MG63 (cell line): ENCODE measurements around the gene DDAH2. TPM values are rescaled to one million over a fixed set of nuclear protein-coding genes. Genes with fewer than 3 reads are reported as not detected.

Experiments
- DNase-seq: peaks from one replicate; pipeline ENCODE4 v3.0.0-alpha.2; 2020
- H3K27me3 ChIP-seq: fragments of 250-450 bp; sonication (Bioruptor Pico); 2 replicates; pipeline ENCODE4 v1.5.1; 2020; ENCODE audit warnings: mild to moderate bottlenecking, moderate library complexity
- H3K36me3 ChIP-seq: fragments of 250-450 bp; sonication (Bioruptor Pico); 2 replicates; pipeline ENCODE4 v1.5.1; 2020; ENCODE audit warnings: mild to moderate bottlenecking, moderate library complexity
- H3K4me3 ChIP-seq: fragments of 250-450 bp; sonication (Bioruptor Pico); 2 replicates; pipeline ENCODE4 v1.5.1; 2020; ENCODE audit warnings: mild to moderate bottlenecking, moderate library complexity
- H3K9me3 ChIP-seq: fragments of 250-450 bp; sonication (Bioruptor Pico); 2 replicates; pipeline ENCODE4 v1.5.1; 2020; ENCODE audit warnings: mild to moderate bottlenecking, moderate library complexity
- total RNA-seq: library from RNA; depleted of rRNA; stranded (reverse); fragments of >200 nt; shearing (Covaris generic); gene quantifications from 2 replicates; pipeline ENCODE4 v1.2.3, GENCODE V29; 2014; ENCODE audit warnings: low replicate concordance; rRNA removed

Gene DDAH2, protein sequence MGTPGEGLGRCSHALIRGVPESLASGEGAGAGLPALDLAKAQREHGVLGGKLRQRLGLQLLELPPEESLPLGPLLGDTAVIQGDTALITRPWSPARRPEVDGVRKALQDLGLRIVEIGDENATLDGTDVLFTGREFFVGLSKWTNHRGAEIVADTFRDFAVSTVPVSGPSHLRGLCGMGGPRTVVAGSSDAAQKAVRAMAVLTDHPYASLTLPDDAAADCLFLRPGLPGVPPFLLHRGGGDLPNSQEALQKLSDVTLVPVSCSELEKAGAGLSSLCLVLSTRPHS
- 24.6 and 31.9 TPM in 2 replicates for total RNA-seq

DNA sequence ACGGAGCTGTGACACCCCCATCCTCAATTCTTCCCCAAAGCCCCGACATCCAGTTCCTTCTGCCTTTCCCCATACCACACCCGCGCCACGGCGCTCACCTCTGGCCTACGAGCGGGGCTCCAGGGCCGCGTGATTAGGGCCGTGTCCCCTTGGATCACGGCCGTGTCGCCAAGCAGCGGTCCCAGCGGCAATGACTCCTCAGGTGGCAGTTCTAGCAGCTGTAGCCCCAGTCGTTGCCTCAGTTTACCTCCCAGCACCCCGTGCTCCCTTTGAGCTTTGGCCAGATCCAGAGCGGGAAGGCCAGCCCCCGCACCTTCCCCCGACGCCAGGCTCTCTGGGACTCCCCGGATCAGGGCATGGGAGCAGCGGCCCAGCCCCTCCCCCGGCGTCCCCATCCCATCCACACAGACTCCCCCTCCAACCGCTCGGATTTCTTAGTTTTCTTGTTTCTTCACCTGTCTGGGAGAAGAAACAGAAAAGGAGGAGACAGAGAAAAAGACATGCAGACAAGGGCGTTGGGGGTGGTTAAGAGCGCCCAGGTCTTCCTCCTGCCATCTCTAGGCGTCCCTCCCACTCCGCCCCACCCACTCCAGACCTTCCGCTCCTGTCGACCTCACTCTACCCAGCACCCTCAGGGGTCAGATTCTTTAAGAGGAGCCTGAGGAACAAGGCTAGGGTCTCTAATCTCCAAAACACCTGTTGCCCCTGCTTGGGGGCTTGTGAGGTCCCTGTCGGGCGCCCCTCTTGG lies at the start of gene DDAH2:
Gene DDAH2 (minus strand): TSS at position 533 of the 748 bp plus-strand sequence. CDS start 138 bp downstream, at position 395.
- Histone ChIP-seq H3K36me3 (peaks cover 31% of the 10 kb centered on the region), H3K4me3 (peak within 1 kb of the TSS; percentile 66)
- no peak for DNase-seq

DNA sequence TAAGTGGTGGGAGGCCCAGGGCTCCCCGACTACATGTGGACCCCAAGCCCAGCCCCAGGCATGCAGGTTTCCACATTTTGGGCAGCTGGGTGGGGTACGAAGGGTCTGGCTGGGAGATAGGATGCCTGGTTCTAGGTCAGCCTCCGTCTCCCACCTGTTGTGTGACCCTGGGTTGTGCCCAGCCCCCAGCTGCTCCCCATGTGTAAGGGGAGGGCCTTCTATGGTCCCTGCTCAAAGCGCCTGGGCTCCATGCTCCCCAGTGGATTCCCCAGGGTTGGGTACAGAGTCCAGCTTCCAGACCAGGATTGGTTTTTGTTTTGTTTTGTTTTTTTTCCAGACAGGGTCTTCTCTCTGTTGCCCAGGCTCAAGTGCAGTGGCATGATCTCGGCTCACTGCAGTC lies 49.1 kb upstream of the DDAH2 start:
- H3K9me3 ChIP-seq, result no peaks in the 10 kb centered on the region
- no peaks in the 10 kb centered on the region for H3K27me3 ChIP-seq
- peaks cover 3% of the 10 kb centered on the region; the same call in 1 of the 2 replicates for H3K36me3 ChIP-seq
- no peak for DNase-seq
- no peak overlapping the region for H3K4me3 ChIP-seq

More for the DNA sequence above, at the start of gene DDAH2:
- no peaks in the 10 kb centered on the region for H3K27me3 ChIP-seq
- no peaks in the 10 kb centered on the region for H3K9me3 ChIP-seq

DNA sequence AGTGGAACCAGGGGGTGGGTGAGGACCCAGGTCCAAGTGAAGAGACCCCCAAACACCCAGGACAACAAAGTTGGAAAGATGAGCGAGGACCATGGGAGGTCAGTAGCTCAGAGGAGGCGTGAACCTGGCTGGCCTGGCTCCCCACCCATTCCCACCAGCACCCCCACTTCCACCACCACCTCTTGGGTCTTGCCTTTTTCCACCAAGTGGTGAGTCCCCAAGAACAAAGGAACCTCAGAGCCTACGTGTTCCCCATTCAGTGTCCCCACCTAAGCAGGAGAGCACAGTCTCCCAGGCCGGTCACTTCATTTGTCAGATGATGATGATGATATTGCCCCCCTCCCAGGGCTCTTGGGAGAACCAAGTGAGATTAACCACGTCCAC lies 48.6 kb upstream of the DDAH2 start:
- Histone ChIP-seq H3K27me3 (no peaks in the 10 kb centered on the region), H3K36me3 (peaks cover 3% of the 10 kb centered on the region; the same call in 1 of the 2 replicates), H3K9me3 (no peaks in the 10 kb centered on the region), H3K4me3 (no peak overlapping the region)
- DNase-seq, result no peak

DNA sequence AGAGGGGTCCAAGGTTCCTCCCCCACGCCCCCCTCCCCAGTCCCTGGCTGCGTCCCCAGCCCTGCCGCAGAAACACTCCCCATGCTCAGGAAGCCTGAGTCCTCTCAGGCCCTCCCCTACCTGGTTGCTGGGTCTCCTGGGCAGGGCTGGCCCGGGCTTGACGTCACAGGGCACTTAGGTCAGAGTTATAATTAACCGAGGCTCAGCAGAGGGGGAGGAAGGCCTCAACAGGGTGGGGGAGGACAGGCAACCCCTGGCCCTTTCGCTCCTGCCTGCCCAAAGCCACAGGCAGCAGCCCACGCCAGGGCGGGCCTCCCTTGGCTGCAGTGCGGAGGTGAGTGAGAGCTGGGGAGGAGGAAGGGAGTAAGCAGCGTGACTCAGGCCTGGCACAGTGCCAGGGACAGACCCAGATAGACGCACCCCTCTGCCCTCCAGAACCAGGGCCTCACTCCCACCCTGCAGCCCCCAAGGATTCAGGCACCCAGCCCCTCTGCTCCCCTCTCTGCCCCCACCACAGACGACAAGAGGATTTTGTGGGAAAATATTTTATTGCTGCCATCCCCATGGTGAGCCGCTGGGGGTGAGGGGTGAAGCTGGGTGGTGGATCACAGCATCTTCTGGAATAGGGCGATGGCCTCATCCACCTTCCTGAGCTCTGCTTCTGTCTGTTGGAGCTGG lies 48.0 kb upstream of the DDAH2 start, which contains the start of gene VWA7:
Gene VWA7 (minus strand): TSS at position 340 of the 678 bp plus-strand sequence. CDS start 549 bp downstream, outside the sequence.
- DNase-seq, result peak; percentile 82
- Histone ChIP-seq H3K27me3 (no peaks in the 10 kb centered on the region), H3K4me3 (no peak within 1 kb of the TSS), H3K9me3 (no peaks in the 10 kb centered on the region), H3K36me3 (peaks cover 3% of the 10 kb centered on the region; the same call in 1 of the 2 replicates)

DNA sequence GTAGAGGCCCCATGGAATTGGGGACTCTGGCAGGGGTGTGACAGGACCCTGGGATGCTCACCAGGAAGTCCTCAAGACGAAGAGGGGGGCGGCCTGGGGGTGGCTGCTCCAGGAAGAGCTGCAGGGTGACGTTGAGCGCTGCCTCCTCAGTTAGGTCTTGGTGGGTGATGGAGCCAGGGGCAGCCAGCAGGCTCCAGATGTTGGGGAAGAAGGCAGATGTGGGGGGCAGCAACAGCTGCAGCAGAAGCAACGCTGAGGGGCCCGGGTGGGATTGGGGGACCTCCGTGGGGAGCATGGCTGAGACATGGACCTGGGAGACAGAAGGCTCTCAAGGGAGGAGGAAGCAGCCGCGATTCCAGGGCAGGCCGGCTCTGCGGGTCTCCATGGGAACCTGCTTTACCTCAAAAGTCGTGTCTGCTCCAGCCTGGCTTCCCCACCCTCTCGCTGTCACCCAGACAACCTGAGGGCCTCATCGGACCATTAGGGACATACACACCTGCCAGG lies 47.4 kb upstream of the DDAH2 start:
- Histone ChIP-seq H3K27me3 (no peaks in the 10 kb centered on the region), H3K36me3 (peaks cover 3% of the 10 kb centered on the region; the same call in 1 of the 2 replicates), H3K9me3 (no peaks in the 10 kb centered on the region), H3K4me3 (no peak overlapping the region)
- DNase-seq, result no peak

DNA sequence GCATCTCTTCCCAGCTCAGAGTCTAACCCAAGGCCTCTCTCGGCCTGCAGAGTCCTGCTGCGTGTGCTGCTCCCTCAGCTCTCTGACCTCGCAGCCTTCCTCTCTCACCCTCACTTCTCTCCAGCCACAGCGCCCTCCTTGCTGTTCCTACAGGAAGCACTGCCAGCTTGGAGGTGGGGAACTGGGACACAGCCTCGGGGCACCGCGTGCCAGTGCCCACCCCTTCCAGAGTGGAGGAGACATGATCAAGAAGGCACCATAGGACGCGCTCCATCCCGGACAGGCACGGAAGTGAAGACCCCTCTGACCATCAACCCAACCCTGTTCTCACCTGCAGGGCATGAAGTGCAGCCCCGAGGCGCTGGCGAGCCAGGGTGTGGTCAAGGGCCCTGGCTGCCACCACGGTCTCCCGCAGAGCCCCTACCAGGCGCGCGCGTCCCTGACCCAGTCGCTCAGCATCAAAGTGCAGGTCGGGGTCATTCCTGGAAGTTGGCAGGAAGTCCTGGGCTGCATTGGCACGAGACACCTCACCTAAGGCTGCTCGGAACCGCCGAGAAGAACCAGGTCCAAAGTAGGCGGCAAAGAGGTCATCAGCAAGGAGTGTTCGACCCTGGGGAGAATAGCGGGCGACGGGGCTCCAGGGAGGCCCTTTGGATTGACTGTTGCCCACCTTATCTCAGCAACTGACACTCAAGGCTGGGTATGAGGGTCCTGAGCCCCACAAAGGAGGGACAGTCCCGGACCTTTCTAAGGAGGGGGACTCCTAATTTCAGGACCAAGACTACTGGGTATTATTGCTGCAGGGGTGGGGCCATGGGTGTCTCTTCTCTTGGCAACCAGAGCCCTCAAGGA lies 46.8 kb upstream of the DDAH2 start:
- Histone ChIP-seq H3K9me3 (no peaks in the 10 kb centered on the region), H3K36me3 (peaks cover 3% of the 10 kb centered on the region; the same call in 1 of the 2 replicates), H3K27me3 (no peaks in the 10 kb centered on the region), H3K4me3 (no peak overlapping the region)
- DNase-seq, result no peak

DNA sequence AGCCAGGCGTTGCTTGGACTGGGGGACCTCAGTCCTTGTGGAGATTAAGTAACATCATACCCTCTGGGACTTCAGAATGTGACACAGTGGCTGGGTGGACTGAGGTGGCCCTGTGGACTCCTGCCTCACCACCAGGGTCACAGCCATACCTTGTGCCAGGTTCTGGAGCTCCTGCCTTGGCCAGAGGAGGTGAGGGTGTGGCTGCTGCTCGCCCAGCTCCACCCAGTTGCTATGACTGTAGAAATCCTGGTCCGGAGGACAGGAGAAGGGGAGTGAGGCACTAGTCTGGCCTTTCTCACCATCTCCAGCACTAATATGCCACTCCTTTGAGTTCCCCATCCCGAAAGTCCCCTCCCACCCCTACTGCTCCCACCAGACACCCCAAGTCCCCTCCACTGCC lies 46.1 kb upstream of the DDAH2 start:
- H3K36me3 ChIP-seq, result peaks cover under 1% of the 10 kb centered on the region; the same call in 1 of the 2 replicates
- no peaks in the 10 kb centered on the region for H3K9me3 ChIP-seq
- no peaks in the 10 kb centered on the region for H3K27me3 ChIP-seq
- no peak for DNase-seq
- H3K4me3 ChIP-seq, result no peak overlapping the region

DNA sequence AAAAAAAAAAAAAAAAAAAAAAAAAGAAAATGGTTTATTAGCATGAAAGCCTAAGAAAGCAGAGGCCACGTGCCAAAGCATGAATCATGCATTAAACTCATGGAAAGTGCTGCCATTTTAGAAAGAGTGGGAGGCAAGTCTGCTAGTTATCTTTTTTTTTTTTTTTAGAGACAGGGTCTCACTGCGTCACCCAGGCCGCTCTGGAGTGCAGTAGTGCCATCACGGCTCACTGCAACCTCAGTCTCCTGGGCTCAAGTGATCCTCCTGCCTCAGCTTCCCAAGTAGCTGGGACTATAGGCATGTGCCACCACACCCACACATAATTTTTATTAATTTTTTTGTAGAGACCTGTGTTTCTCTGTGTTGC lies 42.9 kb upstream of the DDAH2 start:
- no peaks in the 10 kb centered on the region for H3K36me3 ChIP-seq
- no peaks in the 10 kb centered on the region for H3K9me3 ChIP-seq
- no peaks in the 10 kb centered on the region for H3K27me3 ChIP-seq
- DNase-seq, result peak; percentile 23
- H3K4me3 ChIP-seq, result no peak overlapping the region

DNA sequence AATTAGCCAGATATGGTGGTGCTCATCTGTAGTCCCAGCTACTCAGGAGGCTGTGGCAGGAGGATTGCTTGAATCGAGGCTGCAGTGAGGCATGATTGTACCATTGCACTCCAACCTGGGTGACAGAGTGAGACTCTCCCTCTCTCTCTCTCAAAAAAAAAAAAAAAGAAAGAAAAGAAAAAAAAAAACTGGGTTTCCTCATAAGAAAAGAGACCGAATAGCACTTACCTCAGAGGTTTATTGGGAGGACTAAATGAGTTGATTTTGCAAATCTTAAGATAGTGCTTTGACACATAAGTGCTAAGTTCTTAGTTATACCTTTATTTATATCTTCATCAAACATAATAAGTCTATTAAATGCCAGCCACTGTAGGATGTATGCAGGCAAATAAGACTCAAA lies 41.8 kb upstream of the DDAH2 start:
- DNase-seq, result no peak
- no peaks in the 10 kb centered on the region for H3K36me3 ChIP-seq
- no peaks in the 10 kb centered on the region for H3K9me3 ChIP-seq
- H3K27me3 ChIP-seq, result no peaks in the 10 kb centered on the region
- H3K4me3 ChIP-seq, result no peak overlapping the region

DNA sequence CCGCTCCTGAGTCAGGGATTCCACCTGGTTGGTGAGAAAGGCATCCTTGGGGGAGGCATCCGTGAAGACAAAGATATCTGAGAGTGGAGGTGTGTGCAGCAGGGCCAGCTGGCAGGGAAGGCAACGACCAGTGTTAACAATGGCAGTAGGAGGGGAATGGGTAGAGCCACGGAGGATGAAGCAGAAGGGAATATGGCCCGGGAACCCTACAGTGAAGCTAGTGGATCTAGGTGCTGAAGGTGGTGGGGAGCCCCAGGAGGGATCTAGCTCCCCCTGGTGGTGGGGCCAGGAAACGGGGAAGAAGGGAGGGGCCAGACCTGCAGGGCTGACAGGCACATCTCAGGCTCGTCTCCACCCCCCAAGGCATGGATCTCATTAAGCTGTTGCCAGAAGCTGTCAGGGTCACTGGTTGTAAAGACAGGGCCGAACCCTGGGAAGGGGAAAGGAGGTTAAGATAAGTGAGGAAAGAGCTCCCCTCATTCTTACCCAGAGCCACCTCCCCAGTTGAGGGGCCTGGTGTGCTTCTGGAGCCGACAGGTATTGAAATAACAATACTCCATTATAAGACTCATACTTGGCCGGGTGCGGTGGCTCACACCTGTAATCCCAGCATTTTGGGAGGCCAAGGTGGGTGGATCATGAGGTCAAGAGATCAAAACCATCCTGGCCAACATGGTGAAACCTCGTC lies 40.7 kb upstream of the DDAH2 start:
- Histone ChIP-seq H3K4me3 (no peak overlapping the region), H3K36me3 (no peaks in the 10 kb centered on the region), H3K9me3 (no peaks in the 10 kb centered on the region), H3K27me3 (no peaks in the 10 kb centered on the region)
- DNase-seq, result peak; percentile 47

DNA sequence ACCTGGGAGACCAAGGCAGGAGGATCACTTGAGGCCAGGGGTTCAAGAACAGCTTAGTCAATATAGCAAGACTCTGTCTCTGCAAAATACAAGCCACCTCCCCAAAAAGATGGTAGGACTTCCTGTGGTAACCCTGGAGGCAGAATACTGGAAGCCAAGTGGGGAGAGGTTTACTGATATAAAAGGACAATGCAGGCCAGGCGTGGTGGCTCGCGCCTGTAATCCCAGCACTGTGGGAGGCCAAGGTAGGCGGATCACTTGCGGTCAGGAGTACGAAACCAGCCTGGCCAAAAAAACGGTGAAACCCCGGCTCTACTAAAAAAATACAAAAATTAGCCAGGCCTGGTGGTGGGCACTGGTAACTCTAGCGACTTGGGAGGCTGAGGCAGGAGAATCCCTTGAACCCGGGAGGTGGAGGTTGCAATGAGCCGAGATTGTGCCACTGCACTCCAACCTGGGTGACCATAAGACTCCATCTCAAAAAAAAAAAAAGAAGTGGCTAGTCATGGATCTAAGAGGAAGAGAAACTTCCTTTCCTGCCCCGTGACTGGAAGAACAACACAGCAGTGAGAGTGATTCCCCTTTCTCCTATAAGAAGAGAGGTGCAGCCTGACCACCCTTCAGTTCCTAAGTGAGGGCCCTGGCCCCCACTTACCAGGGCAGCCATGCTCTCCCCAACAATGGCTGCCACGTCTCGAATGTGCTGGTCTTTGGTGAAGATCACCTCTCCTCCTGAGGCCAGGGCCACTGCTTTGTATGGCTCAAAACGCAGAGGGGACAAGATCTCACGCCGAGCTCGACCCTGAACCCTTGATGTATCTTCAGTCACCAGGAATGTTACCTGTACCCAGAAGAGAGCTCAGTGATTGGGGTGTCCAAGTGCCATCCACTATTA lies 39.5 kb upstream of the DDAH2 start:
- Histone ChIP-seq H3K9me3 (no peaks in the 10 kb centered on the region), H3K27me3 (no peaks in the 10 kb centered on the region), H3K36me3 (no peaks in the 10 kb centered on the region), H3K4me3 (no peak overlapping the region)
- no peak for DNase-seq

DNA sequence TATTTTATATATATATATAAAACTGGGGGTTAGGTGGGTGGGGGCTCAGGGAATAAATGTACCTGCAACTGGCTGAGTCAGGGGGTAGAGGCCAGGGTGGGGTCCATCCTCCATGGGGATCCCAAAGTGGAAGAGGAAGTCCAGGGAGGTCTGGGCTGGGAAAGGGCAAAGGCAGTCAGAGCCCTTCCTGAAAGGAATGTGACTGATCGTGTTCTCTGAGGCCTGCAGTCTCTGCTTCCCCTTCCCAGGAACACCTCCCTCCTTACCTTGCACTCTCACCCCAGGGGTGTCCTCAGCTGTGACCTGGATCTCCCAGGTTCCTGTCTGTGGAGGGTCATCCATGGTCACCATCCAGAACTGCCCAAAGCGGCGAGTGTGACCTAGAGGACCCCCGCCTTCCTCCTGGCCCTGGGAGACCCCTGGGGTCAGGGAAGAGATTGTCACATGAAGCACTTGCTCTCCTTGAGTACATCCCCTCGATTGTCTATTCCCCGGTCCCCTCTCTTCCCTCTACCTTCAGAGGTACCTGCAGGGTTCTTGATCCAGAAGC lies 38.1 kb upstream of the DDAH2 start:
- DNase-seq, result no peak
- Histone ChIP-seq H3K36me3 (no peaks in the 10 kb centered on the region), H3K27me3 (no peaks in the 10 kb centered on the region), H3K9me3 (no peaks in the 10 kb centered on the region), H3K4me3 (no peak overlapping the region)

DNA sequence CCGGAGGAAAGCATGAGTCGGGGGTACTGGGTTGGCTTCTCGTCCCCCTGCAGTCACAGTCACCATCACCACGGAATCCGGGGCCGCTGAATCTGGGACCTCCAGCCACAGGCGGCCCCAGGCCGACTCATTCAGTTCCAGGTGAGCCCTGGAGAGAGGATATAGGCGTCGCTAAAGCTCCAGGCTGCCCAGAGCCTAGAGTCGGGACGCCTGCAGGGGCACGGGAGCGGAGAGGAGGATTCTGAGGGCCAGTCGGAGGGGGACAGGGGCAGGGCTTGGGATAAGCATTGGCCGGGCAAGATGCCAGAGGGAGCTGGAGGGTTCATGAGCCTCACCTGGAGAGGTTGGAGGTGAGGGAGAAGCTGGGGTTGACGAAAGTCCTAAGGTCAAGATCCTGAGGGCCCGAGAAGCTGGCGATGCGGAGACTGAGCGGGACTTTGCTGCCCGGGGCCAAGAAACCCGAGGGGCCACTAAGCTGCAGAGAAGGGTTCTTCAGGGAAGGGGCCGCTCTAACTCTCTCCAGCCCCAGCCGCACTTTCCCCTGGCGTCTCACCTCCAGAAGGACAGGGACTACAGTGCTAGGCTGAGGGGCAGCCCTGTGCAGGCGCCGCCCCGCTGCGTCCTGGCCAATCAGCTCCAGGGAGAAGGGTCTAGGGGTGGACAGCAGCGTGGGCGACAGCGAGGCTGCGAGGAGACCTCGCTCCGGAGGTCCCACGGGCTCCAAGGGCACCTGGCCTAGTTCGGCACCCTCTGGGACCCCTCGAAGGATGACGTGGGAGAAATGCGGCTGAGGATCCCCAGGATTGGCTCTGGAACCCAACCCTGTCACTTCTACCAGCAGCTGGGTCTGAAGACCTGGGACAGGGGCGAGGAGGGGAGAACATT lies 37.1 kb upstream of the DDAH2 start:
- Histone ChIP-seq H3K27me3 (no peaks in the 10 kb centered on the region), H3K36me3 (no peaks in the 10 kb centered on the region), H3K9me3 (no peaks in the 10 kb centered on the region), H3K4me3 (no peak overlapping the region)
- no peak for DNase-seq

DNA sequence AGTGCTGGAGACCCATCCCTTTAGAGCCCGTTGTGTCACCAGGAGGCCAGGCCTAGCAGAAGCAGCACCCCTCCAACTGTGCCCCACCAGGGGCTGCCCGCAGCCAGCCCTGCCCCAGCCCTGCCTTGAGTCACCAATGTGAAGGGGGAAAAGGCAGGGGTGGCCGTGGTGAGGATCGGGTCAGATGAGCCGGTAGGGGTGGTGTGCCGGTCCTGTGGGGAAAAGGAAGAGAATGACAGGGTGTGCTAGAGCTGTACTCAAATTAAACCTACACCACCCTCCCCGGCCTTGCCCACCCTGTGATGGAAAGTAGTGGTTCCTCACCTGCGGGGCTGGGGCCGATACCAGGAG lies 36.4 kb upstream of the DDAH2 start:
- no peak for DNase-seq
- Histone ChIP-seq H3K9me3 (no peaks in the 10 kb centered on the region), H3K4me3 (no peak overlapping the region), H3K36me3 (no peaks in the 10 kb centered on the region), H3K27me3 (no peaks in the 10 kb centered on the region)
